KOPT-K1 (cell line): ENCODE data around the gene PRKN.
"Not testable (repeated sequence)": the region's sequence is repeated elsewhere in the genome, so short reads cannot be mapped to it uniquely, and the experiment has no call there.

Experiments used
- H3K27ac ChIP-seq: fragments of 200-600 bp; sonication (generic); 2 replicates; pipeline ENCODE4 v1.5.1; 2016; ENCODE audit warnings: antibody characterized with exemption, mild to moderate bottlenecking, low read depth, low read length; ENCODE audit not compliant: poor library complexity, severe bottlenecking
- H3K36me3 ChIP-seq: fragments of 200-600 bp; sonication (generic); 2 replicates; pipeline ENCODE4 v1.5.1; 2017; ENCODE audit warnings: antibody characterized with exemption, mild to moderate bottlenecking, low read length, moderate library complexity; ENCODE audit not compliant: insufficient read depth
- H3K9me3 ChIP-seq: fragments of 200-600 bp; sonication (generic); 2 replicates; pipeline ENCODE4 v1.5.1; 2017; ENCODE audit warnings: antibody characterized with exemption, low read length, mild to moderate bottlenecking; ENCODE audit not compliant: insufficient read depth, poor library complexity, severe bottlenecking

The PRKN gene

GRCh38 chr6:161316531-161316930, 1411.0 kb downstream of the PRKN start:
- Histone ChIP-seq H3K36me3 (no peaks in the 10 kb centered on the region), H3K27ac (no peak overlapping the region), H3K9me3 (no peaks in the 10 kb centered on the region)

GRCh38 chr6:161315246-161315917, 1412.2 kb downstream of the PRKN start:
- not testable (repeated sequence) for H3K36me3 ChIP-seq, H3K9me3 ChIP-seq, H3K27ac ChIP-seq

- H3K27ac ChIP-seq, H3K36me3 ChIP-seq, H3K9me3 ChIP-seq: not testable (repeated sequence)
Observed at GRCh38 chr6:161314541-161315245, 1412.9 kb downstream of the PRKN start.

- Histone ChIP-seq H3K27ac (no peak overlapping the region), H3K9me3 (no peaks in the 10 kb centered on the region), H3K36me3 (no peaks in the 10 kb centered on the region)
Observed at GRCh38 chr6:161313940-161314509, 1413.5 kb downstream of the PRKN start.

GRCh38 chr6:161313475-161313874, 1414.1 kb downstream of the PRKN start:
- H3K36me3 ChIP-seq, H3K9me3 ChIP-seq: not testable (repeated sequence)

GRCh38 chr6:161309774-161310173, 1417.8 kb downstream of the PRKN start:
- H3K27ac ChIP-seq, H3K36me3 ChIP-seq, H3K9me3 ChIP-seq: not testable (repeated sequence)

More at GRCh38 chr6:161313475-161313874, 1414.1 kb downstream of the PRKN start:
- not testable (repeated sequence) for H3K27ac ChIP-seq

- no peak overlapping the region for H3K27ac ChIP-seq
- H3K9me3 ChIP-seq: no peaks in the 10 kb centered on the region
- H3K36me3 ChIP-seq: no peaks in the 10 kb centered on the region
Observed at GRCh38 chr6:161308075-161308655, 1419.4 kb downstream of the PRKN start.

- Histone ChIP-seq H3K27ac (no peak overlapping the region), H3K9me3 (no peaks in the 10 kb centered on the region), H3K36me3 (no peaks in the 10 kb centered on the region)
Observed at GRCh38 chr6:161305860-161306259, 1421.7 kb downstream of the PRKN start.

- Histone ChIP-seq H3K27ac (no peak overlapping the region), H3K36me3 (no peaks in the 10 kb centered on the region), H3K9me3 (no peaks in the 10 kb centered on the region)
Observed at GRCh38 chr6:161303628-161304340, 1423.8 kb downstream of the PRKN start.

- peaks cover under 1% of the 10 kb centered on the region for H3K9me3 ChIP-seq
- H3K36me3 ChIP-seq: no peaks in the 10 kb centered on the region
- no peak overlapping the region for H3K27ac ChIP-seq
Observed at GRCh38 chr6:161302949-161303348, 1424.6 kb downstream of the PRKN start.

GRCh38 chr6:161301338-161301737, 1426.2 kb downstream of the PRKN start:
- Histone ChIP-seq H3K9me3 (peaks cover 8% of the 10 kb centered on the region), H3K36me3 (no peaks in the 10 kb centered on the region), H3K27ac (no peak overlapping the region)

- no peaks in the 10 kb centered on the region for H3K36me3 ChIP-seq
- H3K9me3 ChIP-seq: peaks cover 8% of the 10 kb centered on the region
- H3K27ac ChIP-seq: no peak overlapping the region
Observed at GRCh38 chr6:161300823-161301222, 1426.7 kb downstream of the PRKN start.

GRCh38 chr6:161299726-161300125, 1427.8 kb downstream of the PRKN start:
- Histone ChIP-seq H3K9me3 (peaks cover 8% of the 10 kb centered on the region), H3K36me3 (no peaks in the 10 kb centered on the region), H3K27ac (no peak overlapping the region)
